HepG2 (cell line): ENCODE data around the gene DAZAP1. TPM values are rescaled to one million over a fixed set of nuclear protein-coding genes. Genes with fewer than 3 reads are reported as not detected.

Experiments used
- AGO2 ChIP-seq: fragments of 200-400 bp; formaldehyde crosslinking; optimal IDR thresholded peaks from 2 replicates; pipeline ENCODE3; 2017; ENCODE audit warnings: mild to moderate bottlenecking, low read depth, low read length, moderate library complexity
- AKAP8 ChIP-seq: sonication (generic); formaldehyde crosslinking; IDR thresholded peaks from 2 replicates; pipeline ENCODE4 v1.5.1; 2020; ENCODE audit warnings: mild to moderate bottlenecking, missing genetic modification reagents
- ERF ChIP-seq: IDR thresholded peaks from 2 replicates; pipeline ENCODE4 v1.6.1; 2018; ENCODE audit warnings: missing biosample characterization, missing genetic modification reagents
- HNRNPH1 ChIP-seq: fragments of 200-400 bp; formaldehyde crosslinking; optimal IDR thresholded peaks from 2 replicates; pipeline ENCODE3; 2017; ENCODE audit warnings: mild to moderate bottlenecking, low read depth, low read length
- LCORL ChIP-seq, 2 experiments: fragments of 450-650 bp in 1 of 2; sonication (generic) in 1 of 2; formaldehyde crosslinking in 1 of 2; IDR thresholded peaks; 2 replicates each; pipeline versions ENCODE4 v1.5.0 to v1.6.1; 2017 to 2020; ENCODE audit warnings: antibody characterized with exemption in 1 of 2, missing genetic modification reagents in 1 of 2
- PRPF4 ChIP-seq: fragments of 200-400 bp; formaldehyde crosslinking; IDR thresholded peaks from 2 replicates; pipeline ENCODE4 v1.6.1; 2016; ENCODE audit warnings: low read length, low read depth; ENCODE audit not compliant: poor library complexity, severe bottlenecking
- PTBP1 ChIP-seq: fragments of 200-400 bp; formaldehyde crosslinking; IDR thresholded peaks from 2 replicates; pipeline ENCODE4 v1.6.1; 2018; ENCODE audit warnings: low read length, low read depth; ENCODE audit not compliant: poor library complexity, severe bottlenecking
- RFX1 ChIP-seq: fragments of 450-650 bp; IDR thresholded peaks from 2 replicates; pipeline ENCODE4 v1.6.1; 2017
- RNF2 ChIP-seq: fragments of 450-650 bp; conservative IDR thresholded peaks from 2 replicates; pipeline ENCODE4 v1.6.1; 2016; ENCODE audit warnings: low read depth
- SP5 ChIP-seq: IDR thresholded peaks from 2 replicates; pipeline ENCODE4 v1.6.1; 2016; ENCODE audit warnings: low read depth, borderline replicate concordance
- TBL1XR1 ChIP-seq: fragments of 150-350 bp; IDR thresholded peaks from 2 replicates; pipeline ENCODE4 v1.6.1; 2014; ENCODE audit warnings: borderline replicate concordance, low read length; ENCODE audit not compliant: partially characterized antibody
- TMF1 ChIP-seq: sonication (generic); formaldehyde crosslinking; IDR thresholded peaks from 2 replicates; pipeline ENCODE4 v1.8.1; 2022; ENCODE audit warnings: low read depth, missing genetic modification reagents
- ZBTB25 ChIP-seq: IDR thresholded peaks from 2 replicates; pipeline ENCODE4 v1.6.1; 2018; ENCODE audit warnings: missing genetic modification reagents
- ZFY ChIP-seq: sonication (generic); formaldehyde crosslinking; IDR thresholded peaks from 2 replicates; pipeline ENCODE4 v1.4.0; 2020; ENCODE audit warnings: missing genetic modification reagents
- ZNF10 ChIP-seq: sonication (generic); formaldehyde crosslinking; IDR thresholded peaks from 2 replicates; pipeline ENCODE4 v1.4.0; 2020; ENCODE audit warnings: mild to moderate bottlenecking, low read depth, missing genetic modification reagents, borderline replicate concordance
- ZNF235 ChIP-seq: sonication (generic); formaldehyde crosslinking; IDR thresholded peaks from 2 replicates; pipeline ENCODE4 v1.8.1; 2023; ENCODE audit warnings: mild to moderate bottlenecking, missing genetic modification reagents, borderline replicate concordance
- ZNF326 ChIP-seq: sonication (generic); formaldehyde crosslinking; IDR thresholded peaks from 2 replicates; pipeline ENCODE4 v1.4.0; 2020; ENCODE audit warnings: missing genetic modification reagents, borderline replicate concordance
- ZNF530 ChIP-seq: sonication (generic); formaldehyde crosslinking; IDR thresholded peaks from 2 replicates; pipeline ENCODE4 v1.5.0; 2020; ENCODE audit warnings: low read depth, mild to moderate bottlenecking, missing genetic modification reagents
- ZNF547 ChIP-seq: sonication (generic); formaldehyde crosslinking; IDR thresholded peaks from 2 replicates; pipeline ENCODE4 v1.5.1; 2020; ENCODE audit warnings: mild to moderate bottlenecking, missing genetic modification reagents
- ZNF569 ChIP-seq: sonication (generic); formaldehyde crosslinking; IDR thresholded peaks from 2 replicates; pipeline ENCODE4 v1.5.0; 2020; ENCODE audit warnings: mild to moderate bottlenecking, missing genetic modification reagents, moderate library complexity, borderline replicate concordance
- ZNF619 ChIP-seq: sonication (generic); formaldehyde crosslinking; IDR thresholded peaks from 2 replicates; pipeline ENCODE4 v1.4.0; 2020; ENCODE audit warnings: mild to moderate bottlenecking, missing genetic modification reagents
- ZNF709 ChIP-seq: sonication (generic); formaldehyde crosslinking; IDR thresholded peaks from 2 replicates; pipeline ENCODE4 v1.5.0; 2020; ENCODE audit warnings: mild to moderate bottlenecking, missing genetic modification reagents
- ZNF781 ChIP-seq: sonication (generic); formaldehyde crosslinking; IDR thresholded peaks from 2 replicates; pipeline ENCODE4 v1.5.1; 2020; ENCODE audit warnings: borderline replicate concordance, mild to moderate bottlenecking, missing genetic modification reagents; ENCODE audit errors: not compliant biosample characterization
- polyA plus RNA-seq, 8 experiments: library from polyadenylated mRNA; depleted of rRNA in 3 of 8; stranded (reverse) in 7 of 8; unstranded in 1 of 8; fragments of >200 nt; fragmentation: Illumina TruSeq in 4 of 8; extraction: Trizol in 4 of 8; gene quantifications; 2 replicates each; pipeline versions ENCODE4 v1.2.1 to v1.2.3, GENCODE V29; 2011 to 2016; ENCODE audit warnings: low read depth in 4 of 8, missing spikeins in 1 of 8, mixed read lengths in 1 of 8; ENCODE audit not compliant: insufficient read depth in 1 of 8
- total RNA-seq, 5 experiments: library from RNA; depleted of rRNA; stranded (reverse); fragments of >200 nt; fragmentation: Illumina TruSeq; extraction: Trizol; gene quantifications; 2 replicates each; pipeline ENCODE4 v1.2.3, GENCODE V29; 2016; ENCODE audit warnings: low read depth in 1 of 5
- TF ChIP-seq, protein P1 (sequence below): sonication (generic); formaldehyde crosslinking; IDR thresholded peaks from 2 replicates; pipeline ENCODE4 v1.5.1; 2020; ENCODE audit warnings: missing genetic modification reagents, mild to moderate bottlenecking, borderline replicate concordance
- TF ChIP-seq, protein P2 (sequence below): sonication (generic); formaldehyde crosslinking; IDR thresholded peaks from 2 replicates; pipeline ENCODE4 v1.4.0; 2020; ENCODE audit warnings: missing genetic modification reagents

DAZAP1 gene
- total and polyA plus RNA-seq, 2 of the 13 experiments (the other 11 are each of a cell fraction or from before 2014, with no cell fraction given) = 63.3 to 79.2 TPM

DNA sequence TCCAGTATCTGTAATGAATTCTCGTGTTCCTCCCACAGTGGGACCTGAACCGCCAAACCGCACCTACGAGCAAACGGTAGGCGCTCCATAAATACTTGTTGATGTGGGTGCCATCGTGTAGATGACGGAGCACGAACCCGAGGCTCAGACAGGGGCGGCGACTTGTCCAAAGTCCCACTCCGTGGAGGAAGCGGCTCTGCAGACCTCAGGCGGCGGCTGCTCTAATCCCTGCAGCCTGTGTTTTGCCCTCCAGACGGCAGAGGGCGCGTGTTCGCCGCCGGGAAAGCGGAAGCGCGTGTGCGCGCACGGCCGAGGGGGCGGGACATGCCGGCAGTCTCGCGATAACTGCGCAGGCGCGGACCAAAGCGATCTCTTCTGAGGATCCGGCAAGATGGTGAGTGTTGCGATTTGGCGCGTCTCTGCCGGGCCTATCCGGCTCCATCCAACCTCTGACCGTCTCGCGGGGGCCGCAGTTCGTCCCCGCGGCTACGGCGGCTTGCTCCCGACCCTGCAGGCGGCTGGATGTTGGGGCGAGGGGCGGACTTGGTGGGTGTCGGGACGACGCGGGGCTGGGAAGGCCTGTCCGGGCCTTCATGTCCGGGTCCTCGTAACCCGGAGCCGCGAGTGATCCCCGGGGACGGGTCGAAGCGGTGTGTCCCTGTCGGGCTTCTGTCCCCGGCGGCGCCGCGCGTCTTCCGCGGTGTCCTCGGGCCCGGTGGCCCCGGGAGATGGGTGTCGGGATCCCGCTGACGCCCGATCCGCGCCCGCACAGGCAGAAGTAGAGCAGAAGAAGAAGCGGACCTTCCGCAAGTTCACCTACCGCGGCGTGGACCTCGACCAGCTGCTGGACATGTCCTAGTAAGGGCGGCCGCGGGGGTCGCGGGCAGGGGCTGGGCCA is 30.9 kb downstream of the DAZAP1 start, which contains the start of gene RPS15 (continued):
- no peak for TF ChIP-seq PRPF4
- peak; percentile 97 for TF ChIP-seq ZBTB25 (CRISPR knock-in tag)
- peak; percentile 85; the same call in 1 of the 2 replicates for TF ChIP-seq RNF2
- peak; percentile 83 for TF ChIP-seq ZNF709
- TF ChIP-seq HNRNPH1 = no peak
- no peak for TF ChIP-seq ZNF10 (CRISPR knock-in tag)
- peak; percentile 99 for TF ChIP-seq ERF (CRISPR knock-in tag)
- TF ChIP-seq ZNF619 (CRISPR knock-in tag) = peak; percentile 98; the same call in 1 of the 2 replicates
- peak; percentile 92; the same call in 1 of the 2 replicates for TF ChIP-seq TMF1
- TF ChIP-seq AGO2 = peak; percentile 98
- no peak for TF ChIP-seq RFX1
- TF ChIP-seq ZNF530 = no peak
- TF ChIP-seq, protein P1, sequence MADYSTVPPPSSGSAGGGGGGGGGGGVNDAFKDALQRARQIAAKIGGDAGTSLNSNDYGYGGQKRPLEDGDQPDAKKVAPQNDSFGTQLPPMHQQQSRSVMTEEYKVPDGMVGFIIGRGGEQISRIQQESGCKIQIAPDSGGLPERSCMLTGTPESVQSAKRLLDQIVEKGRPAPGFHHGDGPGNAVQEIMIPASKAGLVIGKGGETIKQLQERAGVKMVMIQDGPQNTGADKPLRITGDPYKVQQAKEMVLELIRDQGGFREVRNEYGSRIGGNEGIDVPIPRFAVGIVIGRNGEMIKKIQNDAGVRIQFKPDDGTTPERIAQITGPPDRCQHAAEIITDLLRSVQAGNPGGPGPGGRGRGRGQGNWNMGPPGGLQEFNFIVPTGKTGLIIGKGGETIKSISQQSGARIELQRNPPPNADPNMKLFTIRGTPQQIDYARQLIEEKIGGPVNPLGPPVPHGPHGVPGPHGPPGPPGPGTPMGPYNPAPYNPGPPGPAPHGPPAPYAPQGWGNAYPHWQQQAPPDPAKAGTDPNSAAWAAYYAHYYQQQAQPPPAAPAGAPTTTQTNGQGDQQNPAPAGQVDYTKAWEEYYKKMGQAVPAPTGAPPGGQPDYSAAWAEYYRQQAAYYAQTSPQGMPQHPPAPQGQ = no peak
- peak; percentile 98 for TF ChIP-seq ZNF547
- TF ChIP-seq ZNF235 (CRISPR knock-in tag) = peak; percentile 98
- TF ChIP-seq ZNF781 (CRISPR knock-in tag) = peak; percentile 98
- peak; percentile 94 for TF ChIP-seq SP5 (CRISPR knock-in tag)
- TF ChIP-seq, protein P2, sequence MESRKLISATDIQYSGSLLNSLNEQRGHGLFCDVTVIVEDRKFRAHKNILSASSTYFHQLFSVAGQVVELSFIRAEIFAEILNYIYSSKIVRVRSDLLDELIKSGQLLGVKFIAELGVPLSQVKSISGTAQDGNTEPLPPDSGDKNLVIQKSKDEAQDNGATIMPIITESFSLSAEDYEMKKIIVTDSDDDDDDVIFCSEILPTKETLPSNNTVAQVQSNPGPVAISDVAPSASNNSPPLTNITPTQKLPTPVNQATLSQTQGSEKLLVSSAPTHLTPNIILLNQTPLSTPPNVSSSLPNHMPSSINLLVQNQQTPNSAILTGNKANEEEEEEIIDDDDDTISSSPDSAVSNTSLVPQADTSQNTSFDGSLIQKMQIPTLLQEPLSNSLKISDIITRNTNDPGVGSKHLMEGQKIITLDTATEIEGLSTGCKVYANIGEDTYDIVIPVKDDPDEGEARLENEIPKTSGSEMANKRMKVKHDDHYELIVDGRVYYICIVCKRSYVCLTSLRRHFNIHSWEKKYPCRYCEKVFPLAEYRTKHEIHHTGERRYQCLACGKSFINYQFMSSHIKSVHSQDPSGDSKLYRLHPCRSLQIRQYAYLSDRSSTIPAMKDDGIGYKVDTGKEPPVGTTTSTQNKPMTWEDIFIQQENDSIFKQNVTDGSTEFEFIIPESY = peak; percentile 90
- peak; percentile 94 for TF ChIP-seq AKAP8 (CRISPR knock-in tag)
- no peak for TF ChIP-seq TBL1XR1
- TF ChIP-seq ZNF326 (CRISPR knock-in tag) = no peak
- peak; percentile 66; the same call in 1 of the 2 replicates for TF ChIP-seq LCORL (IDR thresholded peaks at IDR 0.05)
- peak; percentile 86 for TF ChIP-seq LCORL (CRISPR knock-in tag; IDR thresholded peaks at IDR 0.05)
- TF ChIP-seq ZNF569 (CRISPR knock-in tag) = no peak
- TF ChIP-seq ZFY (CRISPR knock-in tag) = peak; percentile 100
- TF ChIP-seq PTBP1 = no peak
